HT-29 (cell line): ENCODE measurements around the gene COL4A6. TPM values are rescaled to one million over a fixed set of nuclear protein-coding genes. Genes with fewer than 3 reads are reported as not detected.
"Not testable (repeated sequence)": the region's sequence is repeated elsewhere in the genome, so short reads cannot be mapped to it uniquely, and the experiment has no call there.

ENCODE experiments used
- DNase-seq: peaks from one replicate; pipeline ENCODE4 v3.0.0-alpha.2; 2015; ENCODE audit warnings: low spot score
- total RNA-seq: library from RNA; depleted of rRNA; stranded (reverse); fragments of >200 nt; shearing (Covaris generic); gene quantifications from 2 replicates; pipeline ENCODE4 v1.2.3, GENCODE V29; 2014; rRNA removed

Gene COL4A6
- total RNA-seq = not detected in 2 replicates

DNA sequence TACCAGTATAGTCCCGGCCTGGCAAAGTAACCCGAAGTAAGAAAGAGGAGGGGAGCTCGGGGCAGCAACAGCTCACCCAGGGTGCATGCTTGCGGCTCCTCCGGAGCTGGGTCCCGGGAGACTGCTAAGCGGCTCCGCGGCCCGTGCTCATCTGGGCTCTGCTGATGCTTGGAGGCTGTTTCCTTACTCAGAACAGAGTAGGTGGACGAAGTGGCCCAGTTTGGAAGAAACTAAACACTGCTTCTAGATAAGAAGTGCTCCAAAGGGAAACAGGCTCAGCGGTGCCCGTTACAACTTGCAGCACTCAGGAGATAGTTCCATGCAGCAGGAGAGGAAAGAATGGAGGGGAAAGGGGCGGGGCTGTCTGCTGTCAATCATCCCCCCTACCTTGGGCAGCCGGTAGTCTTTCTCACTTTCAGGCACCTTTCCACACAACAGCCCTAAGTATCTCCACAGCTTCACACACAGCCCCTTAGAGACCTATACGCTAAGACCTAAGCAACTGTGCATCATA is at the start of gene COL4A6:
Gene COL4A6 (minus strand): TSS at position 313 of the 514 bp plus-strand sequence. CDS start 226 bp downstream, at position 87.
- DNase-seq = no peak

DNA sequence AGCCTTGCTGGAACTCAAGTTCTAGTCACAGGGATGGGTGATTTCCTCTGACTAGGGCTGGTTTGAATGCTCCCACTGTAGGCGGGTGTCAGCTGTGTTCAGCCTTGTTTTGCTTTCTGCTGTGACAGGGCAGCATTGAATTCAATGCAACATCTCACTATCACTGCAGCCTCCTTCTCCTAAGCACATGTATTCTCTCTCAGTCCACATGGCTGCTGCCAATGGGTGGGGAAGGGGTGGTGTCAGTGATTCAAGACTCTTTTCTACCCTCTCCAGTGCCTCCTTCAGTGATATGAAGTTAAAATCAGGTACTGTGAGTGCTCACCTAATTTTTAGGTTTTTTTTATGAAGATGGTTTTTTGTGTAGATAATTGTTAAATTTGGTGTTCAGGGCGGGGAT is 47.7 kb upstream of the COL4A6 start:
- DNase-seq = no peak

DNA sequence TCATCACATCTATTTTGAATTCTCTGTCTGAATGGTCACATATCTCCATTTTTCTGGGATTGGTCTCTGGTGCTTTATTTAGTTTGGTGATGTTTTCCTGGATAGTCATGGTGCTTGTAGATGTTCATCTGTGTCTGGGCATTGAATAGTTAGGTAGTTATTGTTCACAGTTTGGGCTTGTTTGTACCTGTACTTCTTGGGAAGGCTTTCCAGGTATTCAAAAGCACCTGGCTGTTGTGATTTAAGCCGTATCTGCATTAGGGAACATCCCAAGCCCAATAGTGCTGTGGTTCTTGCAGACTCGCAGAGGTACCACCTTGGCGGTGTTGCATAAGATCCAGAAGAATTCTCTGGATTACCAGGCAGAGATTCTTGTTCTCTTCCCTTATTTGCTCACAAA is 46.0 kb upstream of the COL4A6 start:
- no peak for DNase-seq

DNA sequence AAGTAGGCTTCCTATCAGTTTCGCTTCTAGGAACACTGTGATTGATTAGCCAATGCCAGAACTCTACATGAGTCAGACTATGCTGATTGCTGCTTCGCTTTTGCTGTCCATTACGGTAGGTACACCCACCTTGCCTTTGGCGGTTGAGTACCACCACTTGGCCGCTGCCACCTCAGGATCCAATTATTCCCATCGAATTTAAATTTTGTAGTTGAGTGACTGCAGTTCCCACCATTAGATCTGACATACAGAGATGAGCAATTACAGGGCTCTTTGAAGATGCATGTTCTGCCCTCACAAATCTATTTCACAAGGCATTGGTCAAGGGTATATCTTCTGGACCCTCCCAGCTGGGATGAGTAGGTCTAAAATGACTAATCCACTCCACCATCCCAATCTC is 43.3 kb upstream of the COL4A6 start:
- not testable (repeated sequence) for DNase-seq

DNA sequence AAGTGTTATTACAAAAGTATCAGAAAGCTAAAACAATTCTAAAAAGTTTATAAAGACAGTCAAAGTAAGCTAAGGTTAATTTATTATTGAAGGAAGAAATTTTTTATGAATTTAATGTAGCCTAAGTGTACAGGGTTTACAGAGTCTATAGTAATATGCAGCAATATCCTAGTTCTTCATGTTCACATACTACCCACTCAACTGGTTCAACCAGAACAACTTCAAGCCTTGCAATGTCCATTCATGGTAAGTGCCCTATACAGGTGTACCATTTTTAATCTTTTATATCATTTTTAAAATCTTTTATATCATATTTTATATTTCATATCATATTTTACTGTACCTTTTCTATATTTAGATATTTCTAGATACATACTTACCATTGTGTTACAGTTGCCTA is 35.8 kb upstream of the COL4A6 start:
- no peak for DNase-seq

DNA sequence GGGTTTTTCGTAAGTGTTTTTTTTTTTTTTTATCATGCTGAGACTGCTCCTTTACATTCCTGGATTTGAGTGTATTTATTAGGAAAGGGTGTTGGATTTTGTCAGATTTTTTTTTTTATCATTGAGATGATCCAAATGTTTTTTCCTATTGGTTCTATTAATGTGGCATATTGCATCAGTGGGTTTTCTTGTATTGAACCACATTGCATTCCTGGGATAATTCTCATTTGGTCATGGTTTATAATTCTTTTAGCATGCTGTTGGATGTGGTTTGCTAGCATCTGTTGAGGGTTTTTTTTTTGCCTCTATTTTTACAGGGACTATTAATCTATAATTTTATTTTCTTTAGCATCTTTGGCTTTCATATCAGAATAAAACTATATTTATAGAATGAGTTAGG is 30.3 kb upstream of the COL4A6 start:
- DNase-seq = no peak

DNA sequence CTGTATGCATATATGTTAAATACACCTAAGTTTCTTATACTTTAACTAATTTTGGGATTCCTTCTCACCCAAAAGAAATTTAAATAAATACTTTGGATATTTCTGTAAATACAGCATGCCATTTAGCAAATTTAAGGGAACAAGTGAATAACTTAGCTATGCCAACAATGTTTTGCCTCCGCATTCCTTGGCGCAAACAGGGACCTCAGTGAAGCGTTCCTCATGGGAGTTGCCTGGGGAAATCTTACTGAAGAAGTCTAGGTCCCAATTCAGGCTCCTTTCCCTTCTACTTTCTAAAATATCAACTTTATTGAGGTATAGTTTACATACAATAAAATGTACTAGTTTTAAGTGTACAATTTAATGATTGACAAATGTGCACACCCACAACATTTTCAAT is 26.4 kb upstream of the COL4A6 start:
- DNase-seq = no peak

DNA sequence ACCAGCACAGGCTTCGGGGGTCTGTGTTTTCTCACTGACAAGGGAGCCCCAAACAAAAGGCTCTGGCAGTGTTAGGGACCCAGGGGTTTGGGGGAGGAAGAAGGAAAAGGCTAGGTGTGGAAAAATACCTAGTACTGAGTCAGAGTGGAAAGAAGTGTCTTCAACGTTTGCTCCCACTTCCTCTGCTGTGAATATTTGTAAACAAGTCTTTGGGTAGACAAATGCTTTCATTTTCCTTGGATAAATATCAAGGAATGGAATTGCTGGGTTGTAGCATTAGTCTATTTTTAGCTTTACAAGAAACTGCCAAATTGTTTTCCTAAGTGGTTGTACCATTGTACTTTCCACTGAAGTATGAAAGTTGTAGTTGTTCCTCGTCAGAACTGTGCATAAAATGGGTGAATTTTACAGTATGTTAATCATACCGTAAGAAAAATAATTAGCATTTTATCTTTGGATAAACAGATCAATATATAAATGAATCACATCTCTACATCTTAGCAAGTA is 18.8 kb upstream of the COL4A6 start:
- no peak for DNase-seq

DNA sequence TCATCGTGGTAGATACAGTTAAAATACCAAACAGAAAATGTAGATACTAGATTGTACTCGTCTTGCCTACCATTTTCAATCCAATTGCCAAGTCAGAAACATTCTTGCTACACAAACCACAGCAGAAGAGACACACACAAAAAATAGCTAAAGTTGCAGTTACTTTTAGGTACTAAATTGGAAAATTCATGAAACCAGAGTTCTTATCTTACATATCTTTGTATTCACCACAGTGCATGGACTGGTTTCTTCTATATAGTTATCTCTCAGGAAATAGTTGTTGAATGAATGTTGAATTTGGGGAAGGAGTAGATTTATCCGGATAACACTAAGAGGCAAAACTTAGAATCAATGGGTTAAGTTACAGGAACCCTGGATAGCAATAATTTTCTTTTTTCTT is 15.6 kb upstream of the COL4A6 start:
- DNase-seq = no peak

DNA sequence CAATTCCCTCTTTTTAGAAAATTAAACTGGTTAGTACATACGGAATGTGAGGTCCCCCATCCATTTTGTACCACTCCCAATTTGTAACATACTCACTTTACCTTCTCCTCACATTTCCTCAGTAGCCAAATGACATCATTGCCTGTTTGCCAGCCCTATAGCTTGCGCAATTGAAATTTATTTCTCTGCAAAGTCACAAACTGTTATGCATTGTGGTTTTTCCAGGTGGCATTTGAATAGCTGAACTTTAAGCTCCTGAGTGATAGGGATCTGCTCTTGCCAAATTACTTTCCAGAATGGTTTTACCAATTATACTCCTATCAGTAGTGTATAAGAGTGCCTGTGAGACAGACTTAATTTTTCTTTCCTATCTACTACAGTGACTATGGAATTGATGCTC is 9.1 kb upstream of the COL4A6 start:
- DNase-seq = no peak

DNA sequence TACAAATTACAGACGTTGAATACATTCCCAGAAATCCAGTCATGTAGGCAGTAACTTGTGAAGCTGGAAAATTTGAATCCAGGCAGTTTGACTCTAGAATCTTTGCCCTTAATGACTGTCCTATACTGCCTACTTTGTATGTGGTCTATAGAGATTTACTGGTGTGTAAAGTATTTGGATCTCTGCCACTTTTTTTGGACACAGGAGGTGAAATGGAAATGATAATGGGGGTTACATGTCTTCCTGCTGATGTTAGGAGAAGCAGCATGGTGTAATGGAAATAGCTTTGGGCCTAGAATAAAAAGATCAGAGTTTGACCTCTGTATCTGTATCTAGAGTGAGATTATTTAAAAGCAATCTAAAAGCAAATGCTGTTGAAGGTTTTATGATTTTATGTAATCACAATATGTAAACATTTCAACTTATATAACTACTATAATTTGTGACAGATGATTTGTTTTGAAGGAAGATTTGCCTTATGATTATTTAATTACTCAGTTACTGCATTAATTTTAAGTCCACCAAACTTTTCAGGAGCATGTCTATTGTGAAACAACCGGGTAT is 4.8 kb upstream of the COL4A6 start:
- no peak for DNase-seq

DNA sequence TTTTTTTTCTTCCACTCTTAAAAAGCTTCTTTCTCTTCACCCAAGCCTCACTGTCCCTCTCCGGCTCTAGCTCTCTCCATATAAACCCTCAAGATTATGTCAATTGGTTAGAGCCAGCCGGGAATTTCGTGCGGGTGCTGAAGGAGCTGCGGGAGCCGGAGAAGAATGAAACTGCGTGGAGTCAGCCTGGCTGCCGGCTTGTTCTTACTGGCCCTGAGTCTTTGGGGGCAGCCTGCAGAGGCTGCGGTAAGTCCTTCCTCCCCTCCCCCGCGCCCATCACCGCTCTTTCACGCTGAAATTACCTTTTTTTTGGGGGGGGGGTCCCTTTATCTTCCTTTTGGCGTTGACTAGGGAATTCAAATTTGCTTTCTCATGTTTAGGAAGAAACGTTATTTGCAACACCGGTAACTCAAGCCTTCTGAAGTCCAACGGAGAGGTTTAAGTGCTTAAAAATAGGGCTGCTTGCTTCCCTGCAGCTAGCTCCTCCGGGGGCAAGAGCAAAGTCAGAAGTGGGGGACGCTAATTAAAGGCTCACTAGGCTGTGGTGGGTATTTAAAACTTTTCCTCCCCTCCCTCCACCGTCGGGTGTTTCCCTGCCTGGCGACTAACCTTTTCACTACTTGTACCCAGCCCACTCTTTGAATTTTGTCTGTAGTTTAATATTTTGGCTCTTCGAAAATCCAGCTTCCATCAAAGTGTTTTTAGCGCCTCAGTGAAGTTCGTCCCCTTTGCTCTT is 1.9 kb upstream of the COL4A6 start:
- no peak for DNase-seq

DNA sequence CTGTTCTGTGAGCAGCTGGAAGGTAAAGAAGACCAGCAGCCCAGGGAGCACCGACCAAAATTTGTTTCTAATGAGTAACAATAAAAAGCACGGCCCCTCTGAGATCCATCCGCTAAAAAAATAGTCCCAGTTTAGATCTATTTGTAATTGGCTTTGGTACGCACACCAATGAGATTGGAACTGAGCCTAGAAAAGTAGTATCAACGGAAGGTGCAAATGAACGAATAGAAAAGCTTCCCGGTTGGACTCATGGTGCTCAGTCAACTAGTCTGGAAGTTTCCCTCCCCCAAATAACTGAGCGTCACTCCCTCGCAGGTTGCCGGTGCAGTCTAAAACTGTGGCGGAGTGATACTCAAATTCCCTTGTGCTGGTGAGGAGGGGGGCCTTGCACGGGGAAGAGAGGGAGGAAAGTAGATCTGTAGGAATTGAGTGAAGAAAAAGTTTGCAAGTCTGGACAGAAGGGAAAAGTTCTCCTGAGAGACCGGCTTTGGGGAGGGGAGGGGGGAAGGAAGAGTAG is 1.3 kb upstream of the COL4A6 start, which contains the start of gene COL4A5:
Gene COL4A5 (plus strand): TSS at position 413 of the 517 bp plus-strand sequence. CDS start 288 bp downstream, outside the sequence.
- DNase-seq = no peak

DNA sequence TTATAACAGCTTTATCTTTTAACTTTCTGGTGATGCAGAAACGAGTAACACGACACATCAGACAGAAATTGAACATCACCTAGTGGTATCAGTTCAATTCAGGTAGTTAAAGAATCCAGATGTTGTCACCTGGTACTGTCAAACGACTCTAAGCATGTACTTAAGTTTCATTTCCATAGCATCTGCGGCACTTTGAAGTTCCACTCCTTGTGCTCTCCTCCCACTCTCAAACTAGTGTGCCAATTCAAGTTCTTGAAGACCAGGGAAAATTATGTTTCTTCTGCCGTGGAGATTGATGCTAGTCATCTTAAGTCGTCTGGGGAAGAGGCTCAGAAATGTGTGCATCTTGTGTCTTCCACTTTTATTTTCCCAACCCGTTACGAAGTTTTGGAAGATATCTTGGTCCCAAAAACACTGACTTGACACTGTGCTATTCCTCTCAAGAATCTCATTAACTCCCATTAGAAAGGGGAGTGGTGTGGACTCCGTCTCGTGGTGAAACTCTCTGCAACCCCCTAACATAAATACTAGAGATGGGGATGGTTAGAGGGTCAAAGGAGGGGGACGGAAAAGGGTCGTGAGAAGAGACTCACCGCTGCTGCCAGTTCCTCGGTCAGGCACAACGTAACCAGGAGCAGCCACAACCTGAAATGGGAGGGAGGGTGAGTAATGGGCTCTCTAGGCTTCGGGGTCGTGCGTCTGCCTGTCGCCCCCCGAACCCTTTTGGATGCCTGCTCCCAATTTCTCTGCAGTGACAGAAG is 693 bp downstream of the COL4A6 start:
- DNase-seq = no peak

DNA sequence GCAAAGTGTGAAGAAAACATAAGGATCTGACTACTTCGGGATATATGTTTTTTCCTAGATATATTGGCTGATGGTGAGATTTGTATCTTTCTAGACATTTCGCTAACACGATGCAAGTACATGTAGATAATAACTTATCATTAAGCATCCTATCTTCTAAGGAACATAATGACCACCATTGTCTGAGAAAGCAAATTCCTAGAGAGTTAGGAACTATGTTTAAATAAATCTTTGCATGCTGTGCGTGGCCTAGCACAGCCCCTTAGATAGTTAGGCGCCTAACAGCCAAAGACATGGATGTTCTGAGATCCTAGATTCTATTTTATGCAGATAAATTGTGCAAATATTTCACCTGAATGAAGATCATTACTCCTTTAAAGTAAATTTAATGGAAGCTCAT is 3.0 kb downstream of the COL4A6 start:
- DNase-seq = no peak

DNA sequence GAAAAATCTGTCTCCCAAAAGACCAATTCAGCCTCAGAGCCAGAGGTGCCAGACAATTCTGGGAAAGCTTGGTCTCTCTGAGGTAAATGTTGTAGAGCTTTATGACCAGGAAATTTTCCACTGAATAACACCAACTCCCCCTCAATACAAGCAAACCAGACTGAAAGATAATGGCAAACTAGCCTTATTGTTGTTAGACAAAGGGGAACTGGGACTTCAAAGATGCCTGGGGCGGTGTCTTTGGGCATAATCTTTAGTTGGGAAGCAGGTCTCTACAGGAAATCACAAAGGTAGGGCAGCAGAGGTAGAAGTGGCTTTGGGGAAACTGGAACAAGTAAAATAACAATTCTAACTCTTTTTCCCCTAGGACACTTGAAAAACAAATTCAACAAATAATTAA is 12.0 kb downstream of the COL4A6 start:
- no peak for DNase-seq

DNA sequence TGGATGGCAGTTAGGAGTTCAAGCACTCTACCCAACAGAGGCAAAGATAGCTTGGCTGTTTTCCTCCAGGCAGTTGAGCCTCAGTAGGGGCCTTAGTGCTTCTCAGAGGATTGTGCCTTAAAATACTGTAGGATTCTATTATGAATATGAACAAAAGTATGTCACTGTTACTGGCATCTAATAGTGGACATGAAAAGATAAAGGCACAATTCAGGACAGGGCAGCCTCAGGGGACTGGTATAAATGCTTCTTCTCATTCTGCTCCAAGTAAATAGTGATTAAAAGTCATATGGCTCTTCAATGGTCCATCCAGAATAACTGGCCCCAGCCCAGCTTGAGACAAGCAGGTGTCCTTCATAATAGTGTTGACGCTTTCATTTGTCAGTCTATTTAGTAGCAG is 17.7 kb downstream of the COL4A6 start:
- DNase-seq = no peak

DNA sequence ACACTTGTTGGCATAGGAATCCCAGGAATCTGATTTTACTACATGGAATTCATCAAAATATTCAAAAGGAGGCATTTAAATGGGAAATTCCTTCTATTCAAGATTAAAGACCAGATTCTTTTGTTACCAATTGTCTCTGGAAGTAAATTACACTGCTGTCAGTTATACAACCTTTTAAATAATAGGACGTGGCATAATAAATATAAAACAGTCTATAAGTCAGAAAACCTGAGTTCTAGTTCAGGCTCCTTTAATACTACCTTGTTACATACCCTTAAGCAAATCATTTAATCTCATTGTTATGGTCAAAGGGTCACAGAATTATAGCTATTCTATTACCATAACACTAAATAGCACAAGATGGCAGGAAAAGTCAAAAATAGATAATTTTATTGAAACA is 18.8 kb downstream of the COL4A6 start:
- no peak for DNase-seq

DNA sequence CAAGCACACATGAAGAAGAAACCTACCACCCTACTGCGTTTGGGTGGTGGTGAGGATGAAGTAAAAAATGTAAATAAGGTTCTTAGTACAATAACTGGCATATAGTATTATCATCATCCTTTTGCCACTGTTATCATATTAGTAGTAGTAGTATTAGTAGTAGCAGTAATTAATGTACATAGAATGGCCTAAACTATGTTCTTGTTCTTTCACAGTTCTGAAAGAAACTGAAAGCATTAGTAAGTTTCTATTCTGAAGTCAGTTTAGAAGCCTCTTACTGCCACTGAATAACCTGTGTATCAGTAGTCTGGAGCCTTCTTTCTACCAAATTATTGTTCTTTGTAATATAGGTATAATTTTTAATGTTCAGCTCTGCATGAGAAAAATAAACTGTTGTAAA is 21.0 kb downstream of the COL4A6 start:
- DNase-seq = no peak

DNA sequence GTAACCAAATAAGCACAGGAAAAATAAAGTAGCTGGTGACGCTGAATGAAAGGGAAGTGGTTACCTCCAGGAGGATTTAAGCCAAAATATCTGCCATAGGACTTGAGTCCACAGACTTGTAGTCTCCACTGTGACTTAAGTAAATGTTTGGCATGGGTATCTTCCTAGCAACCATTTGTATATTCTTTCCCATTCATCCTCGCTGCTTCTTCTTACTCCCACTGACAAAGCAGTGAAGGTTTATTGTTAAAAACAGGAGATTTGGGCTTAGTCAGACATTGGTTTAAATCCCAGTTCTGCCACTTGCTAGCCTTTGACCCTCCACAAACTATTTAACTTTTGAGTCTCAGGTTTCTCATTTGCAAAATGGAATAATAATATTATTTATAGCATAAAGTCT is 22.3 kb downstream of the COL4A6 start:
- no peak for DNase-seq

DNA sequence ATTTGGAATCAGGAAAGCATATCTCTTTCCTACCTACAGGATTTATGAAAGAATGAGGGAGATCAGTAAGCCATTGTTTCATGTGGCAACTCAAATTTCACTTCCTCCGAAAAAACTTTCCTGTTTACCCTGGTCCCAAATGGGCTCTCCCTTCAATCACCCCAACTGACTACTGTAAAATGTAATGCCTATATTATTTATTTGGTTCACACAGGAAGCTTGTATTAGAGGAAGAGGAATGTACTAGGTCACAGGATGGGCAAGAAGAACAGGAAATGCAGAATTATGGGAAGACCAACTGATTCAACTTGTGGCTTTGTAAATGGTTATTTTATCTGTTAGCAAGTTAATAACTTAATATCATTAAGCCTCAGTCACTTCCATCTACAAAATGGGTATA is 23.1 kb downstream of the COL4A6 start:
- DNase-seq = no peak

DNA sequence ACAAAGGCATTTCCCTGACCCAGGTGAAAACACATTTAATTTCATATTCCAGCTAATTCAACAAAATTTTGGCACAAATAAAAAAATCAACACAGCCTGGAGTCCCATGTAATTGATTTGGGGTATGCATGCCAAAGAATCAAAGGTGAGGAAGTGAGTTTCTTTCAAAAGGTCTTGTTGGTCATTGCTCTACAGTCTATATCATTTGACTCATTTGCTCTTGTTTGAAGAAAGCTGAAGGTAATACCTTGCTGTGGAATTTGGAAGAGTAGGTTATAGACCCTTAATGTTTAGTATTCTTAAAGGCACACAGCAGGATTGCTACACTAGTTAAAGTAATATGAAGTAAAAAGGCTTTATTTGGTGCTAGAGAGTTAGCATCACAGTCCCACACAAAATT is 25.4 kb downstream of the COL4A6 start:
- DNase-seq = no peak
